NCI-H82 treated with DMSO at 0.1 percent for 48 hours (cell line): Measurements from ENCODE around the gene DTYMK.
"Not testable (repeated sequence)": the region's sequence is repeated elsewhere in the genome, so short reads cannot be mapped to it uniquely, and the experiment has no call there.

ENCODE experiments used
- DNase-seq: peaks from one replicate; lab custom pipeline; 2025; ENCODE audit not compliant: unreplicated experiment; lab: John Stamatoyannopoulos, UW

DTYMK gene, protein sequence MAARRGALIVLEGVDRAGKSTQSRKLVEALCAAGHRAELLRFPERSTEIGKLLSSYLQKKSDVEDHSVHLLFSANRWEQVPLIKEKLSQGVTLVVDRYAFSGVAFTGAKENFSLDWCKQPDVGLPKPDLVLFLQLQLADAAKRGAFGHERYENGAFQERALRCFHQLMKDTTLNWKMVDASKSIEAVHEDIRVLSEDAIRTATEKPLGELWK

GRCh38 chr2:241686650-241687425 lies at the start of gene DTYMK:
Gene DTYMK (minus strand): TSS chr2:241686815. CDS start chr2:241686783, 32 bp downstream.
- peak; percentile 86 for DNase-seq

DNA sequence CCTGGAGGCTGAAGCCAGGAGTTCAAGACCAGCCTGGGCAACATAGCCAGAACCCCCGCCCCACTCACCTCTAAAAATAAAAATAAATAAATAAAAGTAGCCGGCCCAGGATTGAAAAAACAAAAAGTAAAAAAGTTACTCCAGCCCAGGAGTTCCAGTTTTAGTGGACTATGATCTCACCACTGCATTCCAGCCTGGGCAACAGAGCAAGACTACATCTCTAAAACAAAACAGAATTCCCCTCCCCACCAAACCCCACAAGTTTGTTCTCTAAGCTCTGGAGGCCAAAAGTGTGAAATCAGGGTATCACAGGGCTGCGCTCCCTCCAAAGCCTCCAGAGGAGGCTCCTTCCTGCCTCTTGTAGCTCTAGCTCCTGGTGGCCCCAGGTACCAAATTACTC lies 49.5 kb upstream of the DTYMK start:
- DNase-seq: no peak

DNA sequence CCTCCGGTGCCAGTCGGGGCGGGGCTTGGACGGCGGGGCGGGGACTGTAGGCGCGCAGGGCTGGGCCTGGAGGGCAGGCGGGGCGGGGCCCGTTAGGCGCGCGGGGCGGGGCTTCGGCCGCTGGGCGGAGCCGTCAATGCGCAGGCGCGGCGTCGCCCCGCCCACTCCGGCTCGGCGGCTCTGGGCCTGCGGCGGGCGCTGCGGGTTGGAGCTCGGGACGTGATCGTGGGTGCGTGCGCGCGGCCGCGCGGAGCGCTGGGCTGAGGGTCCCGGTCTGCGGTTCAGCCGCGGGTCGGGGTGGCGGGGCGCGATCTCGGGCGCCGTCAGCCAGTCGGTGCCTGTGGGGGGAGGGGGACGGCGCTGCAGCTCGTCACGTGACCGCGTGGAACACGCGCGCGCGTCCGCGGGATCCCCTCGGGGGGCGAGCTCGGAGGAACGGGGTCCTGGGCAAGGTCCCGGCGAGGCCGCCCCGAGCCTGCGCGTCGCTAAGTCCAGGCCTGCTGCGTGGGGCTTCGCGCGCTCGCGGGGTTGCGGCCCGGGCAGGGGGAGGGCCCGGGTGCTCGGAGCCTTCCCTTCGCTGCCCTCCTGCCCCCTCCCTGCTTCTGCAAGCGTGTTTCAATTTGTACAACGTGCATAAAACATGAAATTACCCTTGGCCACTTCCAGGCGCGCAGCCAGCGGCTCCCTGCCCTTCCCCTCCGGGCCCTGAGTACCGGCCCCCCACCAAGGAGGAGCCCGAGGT lies 48.0 kb upstream of the DTYMK start, which contains the start of gene D2HGDH:
TSS of gene D2HGDH (plus strand) at position 164 of the 742 bp plus-strand sequence. CDS start 595 bp downstream, outside the sequence.
- peak; percentile 48 for DNase-seq

DNA sequence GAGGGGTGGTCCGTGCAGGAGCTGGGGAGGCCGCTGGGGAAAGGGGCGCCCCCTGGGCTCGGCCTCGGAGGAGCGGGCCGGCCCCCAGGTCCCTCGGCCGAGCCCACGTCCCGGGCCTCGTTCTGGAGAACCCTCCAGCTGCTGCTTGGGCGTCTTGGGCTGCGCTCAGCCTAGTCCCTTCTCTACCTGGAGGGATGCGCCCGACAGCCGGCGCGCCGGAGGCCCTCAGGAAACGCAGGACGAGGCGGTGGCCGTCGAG lies 47.5 kb upstream of the DTYMK start:
- DNase-seq: no peak

GRCh38 chr2:241733391-241734207 lies 47.0 kb upstream of the DTYMK start:
- DNase-seq: no peak

- DNase-seq: not testable (repeated sequence)
These were observed 46.0 kb upstream of the DTYMK start for GRCh38 chr2:241732513-241733186.

DNA sequence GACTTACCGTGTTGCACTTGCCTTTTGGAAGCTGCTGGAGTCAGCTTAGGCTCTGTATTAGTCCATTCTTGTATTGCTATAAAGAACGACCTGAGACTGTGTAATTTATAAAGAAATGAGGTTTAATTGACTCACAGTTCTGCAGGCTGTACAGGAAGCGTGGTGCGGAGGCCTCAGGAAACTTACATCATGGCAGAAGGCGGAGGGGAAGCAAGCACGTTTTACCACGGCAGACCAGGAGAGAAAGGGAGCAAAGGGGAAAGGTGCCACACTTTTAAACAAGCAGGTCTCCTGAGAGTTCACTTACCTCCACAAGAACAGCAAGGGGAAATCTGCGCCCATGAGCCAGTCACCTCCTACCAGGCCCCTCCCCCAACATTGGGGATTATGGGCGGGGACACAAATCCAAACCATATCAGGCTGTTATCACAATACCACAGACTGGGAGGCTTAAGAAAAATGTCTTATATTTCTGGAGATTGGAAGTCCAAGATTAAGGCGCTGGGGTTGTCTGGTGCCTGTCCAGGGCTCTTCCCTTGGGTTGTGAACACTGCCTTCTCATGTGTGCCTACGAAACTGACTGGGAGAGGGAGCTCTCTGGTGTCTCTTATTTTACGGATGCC lies 44.2 kb upstream of the DTYMK start:
- DNase-seq: no peak

DNA sequence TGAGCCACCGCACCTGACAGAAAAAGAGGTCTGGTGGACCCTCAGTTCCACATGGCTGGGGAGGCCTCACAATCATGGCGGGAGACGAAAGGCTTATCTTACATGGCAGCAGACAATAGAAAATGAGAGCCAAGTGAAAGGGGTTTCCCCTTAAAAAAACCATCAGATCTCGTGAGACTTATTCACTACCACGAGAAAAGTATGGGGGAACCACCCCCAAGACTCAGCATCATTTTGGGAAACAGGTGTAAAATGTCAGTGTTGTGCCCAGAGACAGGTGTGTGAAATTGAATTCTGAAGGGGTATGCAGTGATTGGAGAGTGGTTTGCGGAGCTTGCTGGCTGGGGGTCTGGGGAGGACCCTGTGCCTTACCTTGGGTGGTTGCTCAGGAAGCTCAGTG lies 43.3 kb upstream of the DTYMK start:
- no peak for DNase-seq

DNA sequence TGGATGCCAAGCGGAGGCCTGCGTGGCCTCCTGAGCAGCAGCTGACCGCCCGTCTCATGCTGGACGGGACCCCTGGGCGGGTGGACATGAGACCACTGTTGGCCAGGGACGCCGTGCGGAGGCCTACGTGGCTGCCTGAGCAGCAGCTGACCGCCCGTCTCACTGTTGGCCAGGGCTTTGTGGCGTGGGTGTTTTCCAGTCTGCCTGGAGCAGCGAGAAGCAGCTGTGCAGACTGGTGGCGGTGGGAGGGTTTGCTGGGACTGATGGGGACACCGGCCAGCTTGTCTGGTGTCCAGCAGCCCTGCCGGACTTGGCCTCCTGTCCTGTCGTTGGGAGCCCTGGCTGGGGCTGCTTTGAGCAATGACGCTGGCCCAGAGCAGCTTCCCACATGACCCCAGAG lies 42.0 kb upstream of the DTYMK start:
- DNase-seq: no peak

DNA sequence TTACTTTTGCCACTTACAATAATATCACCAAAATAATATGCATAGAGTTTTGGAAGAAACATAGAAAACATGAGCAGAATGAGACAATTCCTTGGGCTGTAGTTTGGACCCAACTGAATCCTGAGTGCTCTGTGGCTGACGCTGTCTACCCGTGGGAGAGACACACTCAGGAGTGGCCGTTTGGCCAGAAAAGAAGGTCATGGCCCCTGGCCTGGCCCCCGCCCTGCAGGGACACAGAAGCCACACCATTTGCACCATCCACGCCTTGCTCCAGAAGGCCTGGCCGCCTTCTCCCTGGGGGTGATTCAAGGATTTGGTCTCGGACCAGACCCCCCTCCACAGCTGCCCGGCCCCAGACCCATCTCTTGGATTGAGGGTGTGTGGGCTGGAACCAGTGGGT lies 41.4 kb upstream of the DTYMK start:
- no peak for DNase-seq

- no peak for DNase-seq
These were observed 39.8 kb upstream of the DTYMK start for GRCh38 chr2:241726459-241726858.

GRCh38 chr2:241724975-241725870 lies 38.6 kb upstream of the DTYMK start:
- no peak for DNase-seq

GRCh38 chr2:241724259-241724974 lies 37.8 kb upstream of the DTYMK start:
- no peak for DNase-seq

- DNase-seq: no peak
These were observed 36.4 kb upstream of the DTYMK start for GRCh38 chr2:241722896-241723454.

- no peak for DNase-seq
These were observed 35.2 kb upstream of the DTYMK start for GRCh38 chr2:241721852-241722251.

GRCh38 chr2:241720560-241720959 lies 33.9 kb upstream of the DTYMK start:
- no peak for DNase-seq

DNA sequence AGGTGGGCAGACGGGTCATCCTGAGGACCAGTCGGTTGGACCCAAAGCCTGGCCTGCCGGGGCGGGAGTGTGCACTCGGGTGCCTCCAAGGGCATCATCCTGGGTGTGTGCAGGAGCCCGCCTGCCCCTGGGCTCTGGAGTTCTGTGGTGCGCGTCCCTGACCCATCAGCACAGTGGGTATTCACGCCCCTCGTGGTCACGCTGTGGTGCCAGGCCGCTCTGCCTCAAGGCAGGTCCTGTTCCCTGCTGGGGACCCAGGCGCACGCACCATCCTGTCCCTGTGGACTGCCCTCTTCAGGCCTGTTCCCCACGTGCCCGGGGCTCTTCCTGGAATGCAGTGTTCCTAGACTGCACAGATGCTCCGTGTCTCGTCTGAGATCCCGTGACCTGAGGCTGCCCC lies 33.5 kb upstream of the DTYMK start:
- DNase-seq: no peak

GRCh38 chr2:241719093-241719492 lies 32.5 kb upstream of the DTYMK start:
- no peak for DNase-seq
